SK-N-SH (cell line): Measurements from ENCODE around the gene EHBP1L1. TPM values are rescaled to one million over a fixed set of nuclear protein-coding genes. Genes with fewer than 3 reads are reported as not detected.
A peak's percentile ranks its signal among the peaks of the same experiment; 100 is the strongest.

Source experiments
- CTCF ChIA-PET: fragments of 300-600, 350-600 bp; formaldehyde crosslinking; extraction: SDS; loops from one replicate; lab custom pipeline; 2021; lab: Yijun Ruan, JAX
- POLR2A ChIA-PET: fragments of 350-600 bp; sonication (Branson Sonifier 250); formaldehyde crosslinking; extraction: SDS; loops from one replicate; lab custom pipeline; 2020; ENCODE audit warnings: antibody characterized with exemption, inconsistent platforms; lab: Yijun Ruan, JAX
- DNase-seq: peaks from one replicate; pipeline ENCODE4 v3.0.0; 2012
- H2AFZ ChIP-seq: fragments of 200-600 bp; sonication (generic); 2 replicates; pipeline ENCODE4 v1.8.1; 2016; ENCODE audit warnings: antibody characterized with exemption, mild to moderate bottlenecking, low read depth
- H3F3A ChIP-seq: fragments of 200-600 bp; sonication (generic); replicated peaks from 2 replicates; pipeline ENCODE3; 2016; ENCODE audit warnings: antibody characterized with exemption, mild to moderate bottlenecking; ENCODE audit not compliant: insufficient read depth
- H3K27ac ChIP-seq, 2 experiments: fragments of 200-500 bp in 1 of 2; fragments of 200-600 bp in 1 of 2; sonication (Bioruptor generic) in 1 of 2; sonication (generic), shearing (Covaris generic) in 1 of 2; 2 replicates each; pipeline versions ENCODE4 v1.5.1 to v1.6.1; 2014 to 2016; ENCODE audit warnings: low read depth in 2 of 2, inconsistent platforms in 1 of 2, low read length in 1 of 2, mild to moderate bottlenecking in 1 of 2, mixed read lengths in 1 of 2
- H3K27me3 ChIP-seq: fragments of 200-600 bp; sonication (generic), shearing (Covaris generic); 2 replicates; pipeline ENCODE4 v1.6.1; 2016; ENCODE audit warnings: mixed run types; ENCODE audit not compliant: insufficient read depth
- H3K36me3 ChIP-seq, 2 experiments: fragments of 200-500 bp in 1 of 2; fragments of 200-600 bp in 1 of 2; sonication (Bioruptor generic) in 1 of 2; sonication (generic) in 1 of 2; replicated peaks in 1 of 2; 2 replicates each; pipeline versions ENCODE3 to v1.5.1; 2014 to 2016; ENCODE audit warnings: low read length in 1 of 2, mild to moderate bottlenecking in 1 of 2; ENCODE audit not compliant: insufficient read depth in 2 of 2, control insufficient read depth in 1 of 2
- H3K4me1 ChIP-seq, 2 experiments: fragments of 200-500 bp in 1 of 2; fragments of 200-600 bp in 1 of 2; sonication (Bioruptor generic) in 1 of 2; sonication (generic), shearing (Covaris generic) in 1 of 2; 2 replicates each; pipeline versions ENCODE4 v1.5.1 to v1.6.1; 2014 to 2016; ENCODE audit warnings: low read depth in 1 of 2, low read length in 1 of 2, mixed run types in 1 of 2; ENCODE audit not compliant: insufficient read depth in 2 of 2, control insufficient read depth in 1 of 2
- H3K4me2 ChIP-seq: fragments of 200-600 bp; sonication (generic), shearing (Covaris generic); 2 replicates; pipeline ENCODE4 v1.6.1; 2017; ENCODE audit warnings: mixed run types
- H3K4me3 ChIP-seq, 2 experiments: fragments of 200-500 bp in 1 of 2; fragments of 200-600 bp in 1 of 2; sonication (Bioruptor generic) in 1 of 2; sonication (generic), shearing (Covaris generic) in 1 of 2; 2 replicates each; pipeline versions ENCODE4 v1.5.1 to v1.8.1; 2014 to 2016; ENCODE audit warnings: low read depth in 2 of 2, inconsistent platforms in 1 of 2, low read length in 1 of 2, mild to moderate bottlenecking in 1 of 2, mixed read lengths in 1 of 2, moderate library complexity in 1 of 2
- H3K79me2 ChIP-seq: fragments of 200-600 bp; sonication (generic); 2 replicates; pipeline ENCODE4 v1.8.1; 2017; ENCODE audit warnings: mild to moderate bottlenecking; ENCODE audit not compliant: insufficient read depth
- H3K9ac ChIP-seq: fragments of 200-600 bp; sonication (generic); 2 replicates; pipeline ENCODE4 v1.6.1; 2017; ENCODE audit warnings: mixed run types
- H3K9me2 ChIP-seq: fragments of 200-600 bp; sonication (generic); 2 replicates; pipeline ENCODE4 v1.6.1; 2017; ENCODE audit warnings: mixed run types
- H3K9me3 ChIP-seq: fragments of 200-600 bp; sonication (generic); 2 replicates; pipeline ENCODE4 v1.6.1; 2017; ENCODE audit warnings: mixed run types, mild to moderate bottlenecking, moderate library complexity
- H4K20me1 ChIP-seq: fragments of 200-600 bp; sonication (generic); 2 replicates; pipeline ENCODE4 v1.6.1; 2017; ENCODE audit warnings: mild to moderate bottlenecking, mixed run types; ENCODE audit not compliant: insufficient read depth
- ELF1 ChIP-seq: IDR thresholded peaks from 2 replicates; pipeline ENCODE4 v1.4.0; 2012
- EP300 ChIP-seq, 2 experiments: IDR thresholded peaks; 2 replicates each; pipeline versions ENCODE4 v1.4.0 to v1.6.1; 2012; ENCODE audit warnings: borderline replicate concordance in 1 of 2, low read depth in 1 of 2, low read length in 1 of 2
- FOXM1 ChIP-seq: IDR thresholded peaks from 2 replicates; pipeline ENCODE4 v1.4.0; 2012; ENCODE audit warnings: low read depth, mild to moderate bottlenecking
- JUND ChIP-seq: IDR thresholded peaks from 2 replicates; pipeline ENCODE4 v1.4.0; 2012
- MAX ChIP-seq: IDR thresholded peaks from 2 replicates; pipeline ENCODE4 v1.4.0; 2012; ENCODE audit warnings: low read depth
- MEF2A ChIP-seq: IDR thresholded peaks from 2 replicates; pipeline ENCODE4 v1.4.0; 2012; ENCODE audit warnings: low read depth, borderline replicate concordance
- MXI1 ChIP-seq: IDR thresholded peaks from 2 replicates; pipeline ENCODE4 v1.6.1; 2012; ENCODE audit warnings: mild to moderate bottlenecking, low read depth, low read length, improper control_type of control experiment
- POLR2AphosphoS5 ChIP-seq: IDR thresholded peaks from 2 replicates; pipeline ENCODE4 v1.6.1; 2012; ENCODE audit warnings: low read depth, low read length
- RAD21 ChIP-seq: IDR thresholded peaks from 2 replicates; pipeline ENCODE4 v1.6.1; 2012; ENCODE audit warnings: mild to moderate bottlenecking, low read length
- RCOR1 ChIP-seq: fragments of 150-350 bp; IDR thresholded peaks from 2 replicates; pipeline ENCODE4 v1.6.1; 2017; ENCODE audit warnings: antibody characterized with exemption, low read length
- RFX5 ChIP-seq: IDR thresholded peaks from 2 replicates; pipeline ENCODE4 v1.6.1; 2012; ENCODE audit warnings: mild to moderate bottlenecking, improper control_type of control experiment, low read length
- RXRA ChIP-seq: IDR thresholded peaks from 2 replicates; pipeline ENCODE4 v1.4.0; 2012; ENCODE audit warnings: low read depth, mild to moderate bottlenecking, borderline replicate concordance
- SIN3A ChIP-seq: IDR thresholded peaks from 2 replicates; pipeline ENCODE4 v1.6.1; 2012; ENCODE audit warnings: low read depth, mild to moderate bottlenecking, low read length, moderate library complexity, borderline replicate concordance
- TAF1 ChIP-seq: IDR thresholded peaks from 2 replicates; pipeline ENCODE4 v1.6.1; 2012; ENCODE audit warnings: low read depth, mild to moderate bottlenecking, low read length, moderate library complexity, borderline replicate concordance
- TCF12 ChIP-seq: IDR thresholded peaks from 2 replicates; pipeline ENCODE4 v1.4.0; 2012
- TEAD4 ChIP-seq: IDR thresholded peaks from 2 replicates; pipeline ENCODE4 v1.4.0; 2012; ENCODE audit warnings: mild to moderate bottlenecking, borderline replicate concordance; ENCODE audit not compliant: insufficient read depth
- USF2 ChIP-seq: fragments of 150-350 bp; IDR thresholded peaks from 2 replicates; pipeline ENCODE4 v1.6.1; 2017; ENCODE audit warnings: antibody characterized with exemption, low read length, low read depth, borderline replicate concordance
- WGBS: methylation state at CpG from one replicate; pipeline ENCODE4 v1.1.6; 2017; ENCODE audit warnings: low lambda C conversion rate; 5-methylcytosine and 5-hydroxymethylcytosine counted together
- polyA plus RNA-seq, 3 experiments: library from polyadenylated mRNA; depleted of rRNA; stranded (reverse); fragments of >200 nt; gene quantifications; 2 replicates each; pipeline ENCODE4 v1.2.3, GENCODE V29; 2012
- TF ChIP-seq, protein P1 (sequence below): fragments of 150-350 bp; IDR thresholded peaks from 2 replicates; pipeline ENCODE4 v1.6.1; 2016; ENCODE audit warnings: mild to moderate bottlenecking, low read depth, low read length
- TF ChIP-seq, protein P2 (sequence below): IDR thresholded peaks from 2 replicates; pipeline ENCODE4; 2012
- TF ChIP-seq, protein P3 (sequence below): IDR thresholded peaks from 2 replicates; pipeline ENCODE4 v1.4.0; 2012; ENCODE audit warnings: low read depth, borderline replicate concordance

EHBP1L1 gene
- polyA plus RNA-seq, 1 of the 3 experiments (the other 2 are of a cell fraction): 48.7 TPM

GRCh38 chr11:65573391-65574079 lies 2.3 kb upstream of the EHBP1L1 start:
- peak overlapping the region; percentile 83 for H3K4me2 ChIP-seq
- TF ChIP-seq JUND: no peak
- no peak for TF ChIP-seq SIN3A
- TF ChIP-seq RXRA: no peak
- no peak for TF ChIP-seq POLR2AphosphoS5
- TF ChIP-seq RAD21: no peak
- TF ChIP-seq, protein P1, sequence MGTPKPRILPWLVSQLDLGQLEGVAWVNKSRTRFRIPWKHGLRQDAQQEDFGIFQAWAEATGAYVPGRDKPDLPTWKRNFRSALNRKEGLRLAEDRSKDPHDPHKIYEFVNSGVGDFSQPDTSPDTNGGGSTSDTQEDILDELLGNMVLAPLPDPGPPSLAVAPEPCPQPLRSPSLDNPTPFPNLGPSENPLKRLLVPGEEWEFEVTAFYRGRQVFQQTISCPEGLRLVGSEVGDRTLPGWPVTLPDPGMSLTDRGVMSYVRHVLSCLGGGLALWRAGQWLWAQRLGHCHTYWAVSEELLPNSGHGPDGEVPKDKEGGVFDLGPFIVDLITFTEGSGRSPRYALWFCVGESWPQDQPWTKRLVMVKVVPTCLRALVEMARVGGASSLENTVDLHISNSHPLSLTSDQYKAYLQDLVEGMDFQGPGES: no peak
- TF ChIP-seq MAX: no peak
- TF ChIP-seq EP300 (IDR thresholded peaks at IDR 0.05; ENCODE audit: borderline replicate concordance in 1 of 2, low read depth in 1 of 2, low read length in 1 of 2): no peak
- no peak for TF ChIP-seq RFX5
- TF ChIP-seq TAF1: no peak
- no peak for TF ChIP-seq MEF2A
- TF ChIP-seq, protein P2, sequence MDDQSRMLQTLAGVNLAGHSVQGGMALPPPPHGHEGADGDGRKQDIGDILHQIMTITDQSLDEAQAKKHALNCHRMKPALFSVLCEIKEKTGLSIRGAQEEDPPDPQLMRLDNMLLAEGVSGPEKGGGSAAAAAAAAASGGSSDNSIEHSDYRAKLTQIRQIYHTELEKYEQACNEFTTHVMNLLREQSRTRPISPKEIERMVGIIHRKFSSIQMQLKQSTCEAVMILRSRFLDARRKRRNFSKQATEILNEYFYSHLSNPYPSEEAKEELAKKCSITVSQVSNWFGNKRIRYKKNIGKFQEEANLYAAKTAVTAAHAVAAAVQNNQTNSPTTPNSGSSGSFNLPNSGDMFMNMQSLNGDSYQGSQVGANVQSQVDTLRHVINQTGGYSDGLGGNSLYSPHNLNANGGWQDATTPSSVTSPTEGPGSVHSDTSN: no peak
- no peak for TF ChIP-seq MXI1
- no peak for TF ChIP-seq RCOR1
- TF ChIP-seq TEAD4: no peak
- no peak for TF ChIP-seq ELF1
- TF ChIP-seq USF2: no peak
- TF ChIP-seq, protein P3, sequence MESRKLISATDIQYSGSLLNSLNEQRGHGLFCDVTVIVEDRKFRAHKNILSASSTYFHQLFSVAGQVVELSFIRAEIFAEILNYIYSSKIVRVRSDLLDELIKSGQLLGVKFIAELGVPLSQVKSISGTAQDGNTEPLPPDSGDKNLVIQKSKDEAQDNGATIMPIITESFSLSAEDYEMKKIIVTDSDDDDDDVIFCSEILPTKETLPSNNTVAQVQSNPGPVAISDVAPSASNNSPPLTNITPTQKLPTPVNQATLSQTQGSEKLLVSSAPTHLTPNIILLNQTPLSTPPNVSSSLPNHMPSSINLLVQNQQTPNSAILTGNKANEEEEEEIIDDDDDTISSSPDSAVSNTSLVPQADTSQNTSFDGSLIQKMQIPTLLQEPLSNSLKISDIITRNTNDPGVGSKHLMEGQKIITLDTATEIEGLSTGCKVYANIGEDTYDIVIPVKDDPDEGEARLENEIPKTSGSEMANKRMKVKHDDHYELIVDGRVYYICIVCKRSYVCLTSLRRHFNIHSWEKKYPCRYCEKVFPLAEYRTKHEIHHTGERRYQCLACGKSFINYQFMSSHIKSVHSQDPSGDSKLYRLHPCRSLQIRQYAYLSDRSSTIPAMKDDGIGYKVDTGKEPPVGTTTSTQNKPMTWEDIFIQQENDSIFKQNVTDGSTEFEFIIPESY: no peak
- TF ChIP-seq TCF12: no peak
- TF ChIP-seq FOXM1: no peak
- no peaks in the 10 kb centered on the region for H3K9me3 ChIP-seq
- peaks cover 22% of the 10 kb centered on the region for H4K20me1 ChIP-seq
- H3K36me3 ChIP-seq: peaks cover 9 to 11% of the 10 kb centered on the region in 2 experiments
- ChIA-PET POLR2A (interaction anchor here (1.0 to 2.0 kb wide), 5 partner anchors 14 to 40 kb away, joined by 3 to 10 read pairs (median 4); partner anchors contain the start of gene LTBP3), CTCF (interaction anchor here (0.5 to 13.6 kb wide), 20 partner anchors 9 to 1480 kb away, joined by 3 to 295 read pairs (median 6); partner anchors contain the start of genes KCNK7, LTBP3, MAP3K11 and SIPA1)
- 52% methylated on average over 8 of the region's 22 CpGs for WGBS
- peak overlapping the region; percentile 76 to 99 for H3K4me3 ChIP-seq
- H3F3A ChIP-seq: peaks cover 50% of the 10 kb centered on the region
- H3K9ac ChIP-seq: peak overlapping the region; percentile 66; the same call in 1 of the 2 replicates
- DNase-seq: no peak
- no peaks in the 10 kb centered on the region for H3K27me3 ChIP-seq
- peaks cover 53 to 62% of the 10 kb centered on the region in 2 experiments; a peak in 3 of 4 replicates for H3K4me1 ChIP-seq
- H2AFZ ChIP-seq: no peak overlapping the region
- peak overlapping the region; percentile 24 to 54; a peak in 2 of 4 replicates for H3K27ac ChIP-seq
- peaks cover 67% of the 10 kb centered on the region for H3K79me2 ChIP-seq
- H3K9me2 ChIP-seq: no peaks in the 10 kb centered on the region
